Kidney capillary endothelial cell (primary cell): Measurements from ENCODE around the gene TSPO2.

ENCODE experiments used
- DNase-seq: peaks from one replicate; pipeline ENCODE4 v3.0.0-alpha.2; 2018; ENCODE audit warnings: low spot score

TSPO2 gene

DNA sequence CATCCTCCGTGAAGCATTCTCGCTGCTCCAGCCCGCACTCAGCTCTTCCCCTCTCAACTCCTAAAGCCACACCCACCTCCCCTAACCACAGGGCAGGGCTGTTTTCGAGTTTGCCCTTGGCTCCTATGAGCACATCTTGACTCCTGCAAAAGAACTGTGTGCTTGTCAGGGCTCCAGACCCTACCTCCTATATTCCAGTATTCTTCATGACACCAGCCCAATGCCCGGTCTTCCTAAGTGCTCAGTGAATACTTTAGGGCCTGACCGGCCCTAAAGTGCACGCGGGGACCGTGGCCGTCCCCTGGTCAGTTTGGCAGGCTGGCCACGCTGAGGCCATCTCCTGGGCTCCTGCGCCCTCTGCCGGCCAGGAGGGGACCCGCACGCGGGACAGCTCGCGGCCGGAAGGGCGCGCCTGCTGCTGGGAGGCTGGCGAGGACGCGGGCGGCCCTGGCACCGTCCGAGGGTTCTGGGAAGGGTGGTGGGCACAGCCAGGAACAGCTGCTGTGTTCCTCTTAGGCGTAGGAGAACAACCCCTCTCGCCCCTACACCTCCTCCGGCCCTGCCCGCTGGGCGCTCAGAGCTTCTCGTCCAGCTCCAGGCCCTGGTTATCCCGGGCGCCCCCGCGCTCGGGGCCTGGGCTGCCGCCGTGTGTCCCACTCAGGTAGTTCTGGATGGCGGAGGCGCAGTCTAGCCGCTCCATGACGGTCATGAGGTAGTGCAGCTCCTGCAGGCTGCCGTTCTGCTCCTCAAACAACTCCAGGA is 14.3 kb upstream of the TSPO2 start:
- DNase-seq, result peak; percentile 70

DNA sequence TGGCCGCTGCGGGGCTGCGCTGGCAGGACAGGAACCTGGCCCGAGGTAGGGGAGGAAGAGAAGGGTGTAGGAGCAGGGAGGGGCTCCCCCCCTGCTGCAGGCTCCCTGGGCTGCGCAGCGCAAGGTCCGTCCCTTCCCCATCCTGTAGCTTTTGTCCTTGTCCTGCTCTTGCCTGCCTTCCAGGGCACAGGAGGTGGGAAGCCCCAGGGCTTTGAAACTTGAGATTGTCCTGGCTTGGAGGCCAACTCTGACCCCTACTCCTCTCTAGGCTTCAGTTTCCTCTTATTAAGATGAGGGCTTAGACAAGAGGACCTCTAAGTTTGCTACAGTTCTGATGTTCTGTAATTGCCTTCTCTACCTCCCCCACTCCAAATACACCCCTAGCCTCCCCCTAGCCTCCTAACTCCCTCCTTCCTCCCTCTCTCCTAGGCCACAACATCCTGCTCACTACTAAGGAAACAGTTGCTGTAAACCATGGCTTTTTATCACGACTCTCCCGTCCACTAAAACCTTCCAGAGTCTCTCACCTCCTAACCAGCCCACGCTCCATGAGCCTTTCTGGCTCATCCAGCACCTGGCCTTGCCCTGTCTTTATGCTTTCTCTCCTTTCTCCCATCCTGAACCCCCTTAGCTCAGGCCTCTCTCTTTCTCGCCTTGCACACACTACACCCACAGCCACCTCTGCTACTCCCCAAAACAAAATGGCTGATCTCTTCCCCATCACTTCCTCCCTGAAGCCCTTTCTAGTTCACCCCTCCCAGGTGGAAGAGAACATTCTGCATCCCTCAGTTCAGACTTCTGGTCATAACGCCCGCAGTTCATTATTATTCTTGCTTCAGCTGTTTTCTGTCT is 13.5 kb upstream of the TSPO2 start:
- DNase-seq, result peak; percentile 13

GRCh38 chr6:41032830-41033229 is 9.4 kb upstream of the TSPO2 start:
- DNase-seq, result no peak

DNA sequence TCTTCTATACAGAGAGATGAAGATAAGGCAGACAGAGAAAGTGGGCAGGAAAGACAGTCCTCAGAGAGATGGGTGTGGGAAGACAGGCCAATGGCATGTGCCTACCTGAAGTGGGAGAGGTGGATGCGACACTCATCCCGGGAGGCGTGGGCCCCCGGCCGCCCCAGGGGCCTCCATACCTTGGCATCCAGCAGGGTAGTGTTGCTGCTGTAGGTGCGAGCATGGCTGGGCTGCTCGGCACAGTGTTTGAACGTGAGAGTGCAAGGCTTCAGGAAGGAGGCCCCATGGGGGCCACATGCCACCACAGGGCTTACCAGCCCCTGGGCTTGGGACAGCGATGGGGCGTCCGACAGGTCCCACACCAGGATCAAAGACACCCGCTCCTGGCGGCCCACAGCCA is 8.5 kb upstream of the TSPO2 start:
- DNase-seq, result no peak

- no peak for DNase-seq
These were observed 6.1 kb upstream of the TSPO2 start for GRCh38 chr6:41036186-41036585.

DNA sequence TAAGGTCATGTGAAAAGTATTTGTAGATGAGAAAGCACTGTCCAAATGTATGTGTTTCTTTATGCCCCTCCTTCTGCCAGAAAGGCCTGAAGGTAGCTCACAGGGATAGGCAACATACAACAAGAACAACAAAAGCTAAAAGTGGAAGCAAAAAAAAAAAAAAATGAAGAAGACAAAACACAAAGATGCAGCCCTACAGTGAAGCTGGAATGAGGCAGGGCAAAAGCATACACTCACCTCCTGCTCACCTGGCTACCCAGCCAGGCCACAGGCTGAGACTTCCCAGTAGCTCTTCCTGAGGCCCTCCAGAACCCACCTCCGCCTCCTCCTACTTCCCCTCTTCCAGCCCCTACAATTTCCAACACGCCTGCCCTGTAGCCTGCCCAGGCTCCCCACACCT is 5.7 kb upstream of the TSPO2 start:
- no peak for DNase-seq

- no peak for DNase-seq
These were observed 5.0 kb upstream of the TSPO2 start for GRCh38 chr6:41037107-41037900.

GRCh38 chr6:41038205-41038604 is 4.1 kb upstream of the TSPO2 start:
- no peak for DNase-seq

- no peak for DNase-seq
These were observed 2.9 kb upstream of the TSPO2 start, which contains the start of gene UNC5CL for GRCh38 chr6:41039060-41039998. Gene UNC5CL, minus strand, starts transcription at chr6:41039221. Its CDS starts 4,147 bp downstream, at chr6:41035074.

DNA sequence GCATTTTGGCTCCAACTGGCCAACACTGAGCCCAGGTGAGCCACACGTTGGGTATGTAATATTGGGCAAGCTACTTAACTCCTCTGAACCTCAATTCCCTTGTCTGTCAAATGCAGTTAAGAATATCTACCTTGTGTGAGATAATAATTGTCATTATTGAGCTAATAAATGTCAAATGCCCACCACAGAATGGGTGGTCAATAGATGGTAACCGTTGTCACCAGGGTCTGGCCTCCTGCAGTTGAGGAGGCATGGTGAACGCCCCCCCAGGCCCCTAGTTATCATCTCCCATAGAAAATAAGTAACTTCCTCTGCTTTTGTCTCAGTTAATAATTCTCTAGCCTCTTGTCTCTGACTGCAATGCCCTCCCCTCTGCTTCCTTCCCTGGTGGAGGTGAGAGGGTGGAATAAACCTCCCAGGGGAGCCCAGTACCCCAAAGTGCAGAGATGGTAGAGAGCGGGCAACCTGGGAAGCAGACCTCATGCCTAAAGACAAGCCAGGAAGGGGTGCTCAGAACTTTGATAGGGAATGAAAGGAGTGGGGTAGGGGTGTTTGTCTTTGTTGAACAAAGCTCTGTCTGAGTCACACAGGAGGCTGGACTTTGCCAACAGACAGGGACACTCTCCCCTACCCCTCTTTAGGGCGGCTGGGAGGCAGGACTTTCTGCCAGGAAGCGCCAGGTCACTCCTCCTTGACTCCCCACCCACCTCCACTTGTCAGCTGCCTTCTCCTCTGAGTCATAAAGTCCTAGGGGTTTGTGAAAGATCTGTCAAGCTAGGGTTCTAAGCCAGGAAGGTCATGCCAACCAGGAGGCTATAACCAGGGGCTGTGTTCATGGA is 1.9 kb upstream of the TSPO2 start:
- DNase-seq, result peak; percentile 51

GRCh38 chr6:41040940-41041536 is 1.2 kb upstream of the TSPO2 start:
- DNase-seq, result no peak

- no peak for DNase-seq
These were observed 884 bp downstream of the TSPO2 start for GRCh38 chr6:41043151-41043550.

DNA sequence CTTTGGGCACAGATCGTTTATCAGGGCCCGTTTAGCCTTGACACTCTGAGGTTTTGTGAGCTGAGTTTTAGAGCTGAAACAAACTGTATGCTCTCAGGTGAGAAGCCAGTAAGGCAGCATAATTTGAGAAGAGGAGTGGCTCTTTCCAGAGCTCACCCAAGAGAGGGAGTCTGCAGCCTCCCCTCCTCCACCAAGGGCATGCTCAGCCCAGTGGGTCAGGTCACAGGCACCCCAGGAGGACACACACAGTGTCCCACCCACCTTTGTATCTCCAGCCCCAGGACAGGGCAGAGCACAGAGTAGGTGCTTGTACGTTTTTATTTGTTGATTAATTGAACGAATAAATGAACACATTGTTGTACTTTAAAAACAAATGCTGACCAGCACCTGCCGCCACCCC is 3.4 kb downstream of the TSPO2 start:
- DNase-seq, result no peak

- DNase-seq, result no peak
These were observed 3.8 kb downstream of the TSPO2 start for GRCh38 chr6:41046084-41046483.

- DNase-seq, result no peak
These were observed 5.0 kb downstream of the TSPO2 start for GRCh38 chr6:41047306-41047705.

- DNase-seq, result no peak
These were observed 5.8 kb downstream of the TSPO2 start for GRCh38 chr6:41047745-41048732.

- DNase-seq, result no peak
These were observed 7.3 kb downstream of the TSPO2 start for GRCh38 chr6:41049521-41049920.

GRCh38 chr6:41049955-41050354 is 7.7 kb downstream of the TSPO2 start:
- no peak for DNase-seq

- no peak for DNase-seq
These were observed 8.3 kb downstream of the TSPO2 start for GRCh38 chr6:41050536-41050935.
